Duodenal mucosa (tissue), 2 donors: ENCODE data around the gene ZMYND10.

Experiments used
- H3K27ac ChIP-seq: one replicate; pipeline ENCODE4 v1.7.0; 2013; ENCODE audit warnings: low read depth, low read length
- H3K27me3 ChIP-seq, 2 donors: one replicate each; pipeline ENCODE4 v1.7.0; 2013; ENCODE audit warnings: low read length in 2 of 2, control low read depth in 1 of 2; ENCODE audit not compliant: insufficient read depth in 2 of 2, control insufficient read depth in 1 of 2
- H3K36me3 ChIP-seq, 2 donors: one replicate each; pipeline ENCODE4 v1.7.0; 2013; ENCODE audit warnings: low read length in 2 of 2, control low read depth in 1 of 2; ENCODE audit not compliant: insufficient read depth in 2 of 2, control insufficient read depth in 1 of 2
- H3K4me1 ChIP-seq, 2 donors: one replicate each; pipeline ENCODE4 v1.7.0; 2013; ENCODE audit warnings: low read length in 2 of 2, control low read depth in 1 of 2; ENCODE audit not compliant: insufficient read depth in 2 of 2, control insufficient read depth in 1 of 2
- H3K4me3 ChIP-seq, 2 donors: one replicate each; pipeline ENCODE4 v1.7.0; 2013; ENCODE audit warnings: low read length in 2 of 2, low read depth in 1 of 2
- H3K9ac ChIP-seq, 2 donors: one replicate each; pipeline ENCODE4 v1.7.0; 2013; ENCODE audit warnings: low read length in 2 of 2, low read depth in 1 of 2
- H3K9me3 ChIP-seq, 2 donors: one replicate each; pipeline ENCODE4 v1.7.0; 2013; ENCODE audit warnings: low read length in 2 of 2, control low read depth in 1 of 2; ENCODE audit not compliant: control insufficient read depth in 1 of 2

Gene ZMYND10

GRCh38 chr3:50297384-50297775, 48.2 kb downstream of the ZMYND10 start:
- Histone ChIP-seq H3K36me3 (no peaks in the 10 kb centered on the region), H3K27ac (no peak overlapping the region), H3K9me3 (no peaks in the 10 kb centered on the region), H3K4me1 (peaks cover 32 to 38% of the 10 kb centered on the region in 2 donors), H3K27me3 (no peaks in the 10 kb centered on the region), H3K4me3 (no peak overlapping the region), H3K9ac (no peak overlapping the region)

- Histone ChIP-seq H3K36me3 (no peaks in the 10 kb centered on the region), H3K4me1 (peaks cover 32 to 38% of the 10 kb centered on the region in 2 donors)
Observed at GRCh38 chr3:50296721-50297383, 48.7 kb downstream of the ZMYND10 start.

DNA sequence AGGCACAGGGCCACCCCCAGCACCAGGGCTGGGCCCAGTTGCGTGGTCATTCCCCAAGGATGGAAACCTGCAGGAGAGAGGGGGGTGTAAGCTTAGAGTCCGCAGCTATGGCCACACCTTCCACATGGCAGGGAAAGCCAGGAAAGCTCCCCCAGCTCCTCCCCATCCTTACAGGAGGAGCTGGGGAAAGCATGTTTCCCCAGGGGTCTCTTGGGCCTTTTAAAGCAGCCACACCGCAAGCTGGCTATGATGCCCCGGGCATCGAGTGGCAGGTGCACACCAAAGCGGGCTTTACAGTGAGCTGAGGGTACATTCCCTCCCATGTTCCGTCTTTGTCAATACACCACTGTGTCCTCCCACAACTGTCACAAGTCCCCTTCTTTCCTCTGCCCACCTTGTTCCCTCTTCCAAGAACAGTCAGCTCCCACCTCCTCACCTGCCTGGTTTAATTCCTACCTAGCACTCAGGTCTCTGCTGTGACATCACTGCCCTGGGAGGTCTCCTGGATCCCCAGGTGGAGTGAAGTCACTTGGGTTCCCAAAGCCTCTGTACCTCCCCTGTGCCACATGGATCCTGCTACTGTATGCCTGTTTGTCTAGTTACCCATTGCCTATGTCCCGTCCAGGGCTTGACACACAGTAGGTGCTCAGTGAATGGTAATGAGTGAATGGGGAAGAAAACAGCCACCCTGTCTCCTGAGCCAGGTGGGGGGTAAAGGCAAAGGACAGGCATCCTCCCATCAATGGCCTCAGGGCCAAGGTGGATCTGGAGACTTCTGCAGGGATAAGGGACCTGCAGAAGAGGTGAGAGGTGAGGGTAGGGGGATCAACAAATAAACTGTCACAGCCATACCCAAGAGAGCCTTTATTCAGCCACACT, 49.7 kb downstream of the ZMYND10 start:
- Histone ChIP-seq H3K9me3 (no peaks in the 10 kb centered on the region), H3K27me3 (no peaks in the 10 kb centered on the region), H3K4me3 (no peak overlapping the region), H3K9ac (no peak overlapping the region), H3K36me3 (no peaks in the 10 kb centered on the region), H3K27ac (no peak overlapping the region), H3K4me1 (peaks cover 40 to 44% of the 10 kb centered on the region in 2 donors)

More at GRCh38 chr3:50296721-50297383, 48.7 kb downstream of the ZMYND10 start:
- H3K27ac ChIP-seq, result no peak overlapping the region
- no peaks in the 10 kb centered on the region for H3K9me3 ChIP-seq
- H3K4me3 ChIP-seq, result no peak overlapping the region
- no peaks in the 10 kb centered on the region for H3K27me3 ChIP-seq
- no peak overlapping the region for H3K9ac ChIP-seq

- Histone ChIP-seq H3K36me3 (peaks cover 7 to 9% of the 10 kb centered on the region in 2 donors), H3K27ac (no peak overlapping the region), H3K27me3 (no peaks in the 10 kb centered on the region), H3K9ac (no peak overlapping the region), H3K9me3 (no peaks in the 10 kb centered on the region), H3K4me1 (peaks cover 37 to 42% of the 10 kb centered on the region in 2 donors), H3K4me3 (no peak overlapping the region)
Observed at GRCh38 chr3:50294492-50295403, 50.8 kb downstream of the ZMYND10 start.

DNA sequence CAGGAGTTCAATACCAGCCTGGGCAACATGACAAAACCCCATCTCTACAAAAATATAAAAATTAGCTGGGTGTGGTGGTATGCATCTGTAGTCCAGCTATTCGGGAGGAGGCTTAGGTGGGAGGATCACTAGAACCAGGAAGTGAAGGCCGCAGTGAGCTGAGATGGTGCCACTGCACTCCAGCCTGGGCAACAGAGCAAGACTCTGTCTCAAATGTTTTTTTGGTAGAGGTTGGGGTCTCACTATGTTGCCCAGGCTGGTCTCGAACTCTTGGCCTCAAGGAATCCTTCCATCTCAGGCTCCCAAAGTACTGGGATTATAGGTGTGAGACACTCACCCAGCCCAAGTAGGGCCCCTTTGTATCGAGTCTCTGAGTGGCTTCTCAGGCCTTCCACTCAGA, 51.4 kb downstream of the ZMYND10 start:
- H3K9me3 ChIP-seq, result no peaks in the 10 kb centered on the region
- no peak overlapping the region for H3K4me3 ChIP-seq
- no peak overlapping the region for H3K27ac ChIP-seq
- no peak overlapping the region for H3K9ac ChIP-seq
- H3K27me3 ChIP-seq, result no peaks in the 10 kb centered on the region
- H3K36me3 ChIP-seq, result peaks cover 13 to 16% of the 10 kb centered on the region in 2 donors
- H3K4me1 ChIP-seq, result peaks cover 36 to 41% of the 10 kb centered on the region in 2 donors

DNA sequence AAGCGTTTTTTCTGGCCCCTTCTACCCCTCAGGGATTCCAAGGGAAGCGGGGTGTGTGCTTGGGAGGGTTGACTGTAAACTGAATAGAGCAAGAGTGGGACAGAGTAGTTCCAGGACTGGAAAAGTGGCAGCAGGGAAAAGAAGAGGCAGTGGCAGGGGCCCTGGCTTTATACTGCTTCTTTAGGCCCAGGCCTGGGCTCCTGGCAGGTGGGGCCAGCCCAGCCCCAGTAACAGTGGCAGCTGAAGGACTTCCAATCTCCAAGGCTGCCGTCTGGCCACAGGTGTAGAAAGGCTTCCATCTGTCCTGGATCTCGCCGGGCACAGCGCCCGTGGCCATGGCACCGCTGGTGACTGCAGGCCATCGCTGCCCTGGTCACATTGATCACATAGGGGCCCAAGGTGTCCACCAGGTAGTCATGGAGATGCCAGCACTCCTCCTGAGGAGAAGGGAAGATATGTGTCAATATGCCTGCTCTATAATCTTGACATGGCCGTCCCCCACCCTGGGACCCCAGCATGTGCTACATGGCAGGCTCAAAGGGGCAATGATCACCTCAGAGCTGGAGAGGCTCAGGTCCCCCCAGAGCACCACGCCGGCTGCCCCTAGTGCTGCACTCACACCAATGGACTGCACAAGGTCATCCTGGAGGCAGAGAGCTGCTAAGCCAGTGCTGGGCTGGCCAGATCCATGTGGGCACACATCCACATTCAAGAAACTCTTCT, 52.3 kb downstream of the ZMYND10 start:
- H3K27me3 ChIP-seq, result no peaks in the 10 kb centered on the region
- H3K27ac ChIP-seq, result no peak overlapping the region
- H3K4me3 ChIP-seq, result peak overlapping the region in 1 of 2 donors; percentile 76
- no peaks in the 10 kb centered on the region for H3K9me3 ChIP-seq
- peaks cover 28 to 33% of the 10 kb centered on the region in 2 donors for H3K4me1 ChIP-seq
- peak overlapping the region; percentile 68 to 86 for H3K9ac ChIP-seq
- peaks cover 20 to 24% of the 10 kb centered on the region in 2 donors for H3K36me3 ChIP-seq

GRCh38 chr3:50292159-50293078, 53.1 kb downstream of the ZMYND10 start, which contains the start of gene IFRD2:
TSS of gene IFRD2 (minus strand) at chr3:50292429. CDS start at chr3:50292274, 155 bp downstream.
- Histone ChIP-seq H3K27me3 (no peaks in the 10 kb centered on the region), H3K4me3 (peak within 1 kb of the TSS; percentile 92 to 98), H3K36me3 (peaks cover 24 to 32% of the 10 kb centered on the region in 2 donors), H3K9me3 (no peaks in the 10 kb centered on the region), H3K27ac (peak within 1 kb of the TSS; percentile 89), H3K9ac (peak within 1 kb of the TSS; percentile 84 to 86), H3K4me1 (peaks cover 22 to 29% of the 10 kb centered on the region in 2 donors)
